ENCODE measurements around the gene LRATD1.

LRATD1 gene

DNA sequence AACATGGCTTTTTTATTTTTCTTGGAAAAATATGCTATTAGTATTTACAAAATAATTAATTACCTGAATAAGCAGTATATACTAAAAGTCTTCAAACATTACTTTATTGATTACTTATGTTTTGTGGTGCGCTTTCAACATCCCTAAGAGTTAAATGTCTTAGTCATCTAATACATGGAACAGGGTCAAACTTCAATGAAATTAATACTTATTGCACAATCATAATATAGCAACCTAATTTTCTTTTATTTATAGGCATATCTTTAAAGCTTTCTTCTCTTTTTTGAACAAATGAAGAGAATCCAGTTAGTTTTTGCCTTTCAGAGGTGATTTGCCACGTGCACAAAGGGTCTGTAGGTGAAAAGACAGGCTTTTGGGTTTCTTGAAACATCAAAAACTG lies 6.0 kb downstream of the LRATD1 start:
- no peak overlapping the region for H3K4me3 ChIP-seq (ENCODE audit: low read depth, low read length)
- DNase-seq (ENCODE audit: low read depth), result no peak
- TF ChIP-seq, protein P1, sequence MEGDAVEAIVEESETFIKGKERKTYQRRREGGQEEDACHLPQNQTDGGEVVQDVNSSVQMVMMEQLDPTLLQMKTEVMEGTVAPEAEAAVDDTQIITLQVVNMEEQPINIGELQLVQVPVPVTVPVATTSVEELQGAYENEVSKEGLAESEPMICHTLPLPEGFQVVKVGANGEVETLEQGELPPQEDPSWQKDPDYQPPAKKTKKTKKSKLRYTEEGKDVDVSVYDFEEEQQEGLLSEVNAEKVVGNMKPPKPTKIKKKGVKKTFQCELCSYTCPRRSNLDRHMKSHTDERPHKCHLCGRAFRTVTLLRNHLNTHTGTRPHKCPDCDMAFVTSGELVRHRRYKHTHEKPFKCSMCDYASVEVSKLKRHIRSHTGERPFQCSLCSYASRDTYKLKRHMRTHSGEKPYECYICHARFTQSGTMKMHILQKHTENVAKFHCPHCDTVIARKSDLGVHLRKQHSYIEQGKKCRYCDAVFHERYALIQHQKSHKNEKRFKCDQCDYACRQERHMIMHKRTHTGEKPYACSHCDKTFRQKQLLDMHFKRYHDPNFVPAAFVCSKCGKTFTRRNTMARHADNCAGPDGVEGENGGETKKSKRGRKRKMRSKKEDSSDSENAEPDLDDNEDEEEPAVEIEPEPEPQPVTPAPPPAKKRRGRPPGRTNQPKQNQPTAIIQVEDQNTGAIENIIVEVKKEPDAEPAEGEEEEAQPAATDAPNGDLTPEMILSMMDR (conservative IDR thresholded peaks at IDR 0.05; ENCODE audit: low read depth, low read length), result no peak

- no peak overlapping the region for H3K4me3 ChIP-seq (ENCODE audit: low read depth, low read length)
- TF ChIP-seq, protein P1 (conservative IDR thresholded peaks at IDR 0.05; ENCODE audit: low read depth, low read length), result no peak
- no peak for DNase-seq (ENCODE audit: low read depth)
Observed at GRCh38 chr2:14641116-14641515, 8.6 kb downstream of the LRATD1 start.

- no peak for DNase-seq (ENCODE audit: low read depth)
- no peak overlapping the region for H3K4me3 ChIP-seq (ENCODE audit: low read depth, low read length)
- TF ChIP-seq, protein P1 (conservative IDR thresholded peaks at IDR 0.05; ENCODE audit: low read depth, low read length), result no peak
Observed at GRCh38 chr2:14642499-14642898, 10.0 kb downstream of the LRATD1 start.

DNA sequence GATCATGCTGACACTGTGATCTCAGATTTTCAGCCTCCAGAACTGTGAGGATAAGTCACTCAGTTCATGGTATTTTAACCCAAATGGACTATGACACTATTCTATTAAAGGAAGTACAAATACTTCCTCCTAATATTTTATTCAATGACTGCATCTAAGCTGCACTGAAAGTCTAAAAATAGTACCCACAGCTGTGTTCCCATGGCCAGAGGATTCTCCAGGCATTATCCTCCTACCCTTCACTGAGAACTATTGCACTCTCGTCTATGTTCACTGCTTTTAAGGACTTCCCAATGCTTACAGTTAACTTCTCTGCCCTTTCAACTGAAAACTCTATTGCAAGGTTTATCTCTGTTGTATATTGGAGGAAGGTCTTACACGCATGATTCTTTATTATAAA lies 15.2 kb downstream of the LRATD1 start:
- DNase-seq (ENCODE audit: low read depth), result no peak
- TF ChIP-seq, protein P1 (conservative IDR thresholded peaks at IDR 0.05; ENCODE audit: low read depth, low read length), result no peak
- no peak overlapping the region for H3K4me3 ChIP-seq (ENCODE audit: low read depth, low read length)

DNA sequence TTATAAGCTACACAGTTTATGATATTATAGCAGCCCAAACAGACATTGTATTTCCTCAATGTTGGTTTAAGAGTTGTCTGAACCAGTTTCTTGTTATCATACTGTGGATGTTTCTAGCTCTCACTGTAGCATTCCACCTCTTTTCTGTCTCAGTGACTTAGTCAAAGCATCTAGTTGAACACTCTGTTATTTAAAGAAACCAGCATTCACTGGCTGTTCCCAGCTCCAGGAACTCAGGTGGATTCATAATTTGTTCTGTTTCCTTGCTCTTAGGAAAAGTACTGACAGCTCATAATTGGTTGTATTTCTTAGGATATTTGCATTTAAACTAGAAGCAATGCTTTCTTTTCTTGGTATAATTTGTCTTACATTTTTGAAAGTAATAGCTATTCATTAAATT lies 17.5 kb downstream of the LRATD1 start:
- TF ChIP-seq, protein P1 (conservative IDR thresholded peaks at IDR 0.05; ENCODE audit: low read depth, low read length), result no peak
- no peak for DNase-seq (ENCODE audit: low read depth)
- H3K4me3 ChIP-seq (ENCODE audit: low read depth, low read length), result no peak overlapping the region

- DNase-seq (ENCODE audit: low read depth), result no peak
- no peak overlapping the region for H3K4me3 ChIP-seq (ENCODE audit: low read depth, low read length)
- TF ChIP-seq, protein P1 (conservative IDR thresholded peaks at IDR 0.05; ENCODE audit: low read depth, low read length), result no peak
Observed at GRCh38 chr2:14654835-14655282, 22.3 kb downstream of the LRATD1 start.

- TF ChIP-seq, protein P1 (conservative IDR thresholded peaks at IDR 0.05; ENCODE audit: low read depth, low read length), result no peak
- H3K4me3 ChIP-seq (ENCODE audit: low read depth, low read length), result no peak overlapping the region
- no peak for DNase-seq (ENCODE audit: low read depth)
Observed at GRCh38 chr2:14656146-14656545, 23.6 kb downstream of the LRATD1 start.
